Activated CD4-positive, alpha-beta T cell treated with anti-CD3 and anti-CD28 coated beads, Interleukin-10, Interleukin-2, amounts not matched to agents 100 ng/mL and 50 ng/mL, durations not matched to agents 16 hours and 8 hours (primary cell): ENCODE results near the gene MTMR4.
A peak's percentile ranks its signal among the peaks of the same experiment; 100 is the strongest.
"Not testable (repeated sequence)": the region's sequence is repeated elsewhere in the genome, so short reads cannot be mapped to it uniquely, and the experiment has no call there.

Experiments
- DNase-seq: peaks from one replicate; pipeline ENCODE4 v3.0.0-alpha.2; 2020

Gene MTMR4

DNA sequence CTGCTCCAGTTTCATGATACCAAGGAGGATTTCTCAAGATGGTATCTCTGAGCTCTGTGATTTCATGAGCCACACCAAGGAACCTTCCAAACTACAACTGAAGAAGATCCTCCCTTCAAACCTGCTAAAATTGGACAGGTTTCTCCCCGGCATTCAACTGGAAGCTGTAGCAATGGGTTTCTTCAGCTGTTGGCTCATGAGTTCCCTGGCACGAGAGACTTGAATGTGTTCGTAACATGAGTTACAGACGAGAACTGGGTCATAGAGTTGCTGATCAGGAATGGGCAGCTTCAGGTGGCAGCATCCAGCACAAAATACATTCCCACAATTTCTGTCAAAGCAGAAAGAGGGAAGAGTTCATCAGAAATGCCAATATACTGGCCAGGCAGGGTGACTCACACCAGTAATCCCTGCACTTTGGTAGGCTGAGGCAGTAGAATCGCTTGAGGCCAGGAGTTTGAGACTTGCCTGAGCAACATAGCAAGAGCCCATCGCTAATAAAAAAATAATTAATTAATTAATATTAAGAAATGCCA lies 22.9 kb downstream of the MTMR4 start:
- no peak for DNase-seq

DNA sequence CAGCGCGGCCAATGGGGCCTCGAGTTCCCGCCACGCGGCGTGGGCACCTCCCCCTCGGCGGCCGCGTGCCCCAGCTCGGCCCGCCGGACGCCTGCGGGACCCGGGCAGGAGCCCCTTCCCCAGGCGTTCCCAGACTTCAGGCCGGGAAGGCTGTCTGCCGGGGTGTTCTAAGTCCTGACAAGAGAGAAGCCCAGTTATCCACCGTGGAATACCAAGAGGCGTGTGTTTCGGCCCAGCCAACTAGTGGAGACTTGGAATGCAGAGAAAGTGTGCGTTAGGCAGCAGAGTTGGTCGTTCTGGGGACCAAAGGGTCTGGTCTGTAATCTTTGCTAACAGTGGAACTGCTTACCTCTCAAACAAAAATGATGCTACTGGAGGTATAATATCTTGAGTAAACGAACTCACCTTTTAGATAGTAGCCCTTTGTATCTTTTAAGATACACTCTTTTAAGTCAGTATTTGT lies 26.0 kb downstream of the MTMR4 start:
- no peak for DNase-seq

DNA sequence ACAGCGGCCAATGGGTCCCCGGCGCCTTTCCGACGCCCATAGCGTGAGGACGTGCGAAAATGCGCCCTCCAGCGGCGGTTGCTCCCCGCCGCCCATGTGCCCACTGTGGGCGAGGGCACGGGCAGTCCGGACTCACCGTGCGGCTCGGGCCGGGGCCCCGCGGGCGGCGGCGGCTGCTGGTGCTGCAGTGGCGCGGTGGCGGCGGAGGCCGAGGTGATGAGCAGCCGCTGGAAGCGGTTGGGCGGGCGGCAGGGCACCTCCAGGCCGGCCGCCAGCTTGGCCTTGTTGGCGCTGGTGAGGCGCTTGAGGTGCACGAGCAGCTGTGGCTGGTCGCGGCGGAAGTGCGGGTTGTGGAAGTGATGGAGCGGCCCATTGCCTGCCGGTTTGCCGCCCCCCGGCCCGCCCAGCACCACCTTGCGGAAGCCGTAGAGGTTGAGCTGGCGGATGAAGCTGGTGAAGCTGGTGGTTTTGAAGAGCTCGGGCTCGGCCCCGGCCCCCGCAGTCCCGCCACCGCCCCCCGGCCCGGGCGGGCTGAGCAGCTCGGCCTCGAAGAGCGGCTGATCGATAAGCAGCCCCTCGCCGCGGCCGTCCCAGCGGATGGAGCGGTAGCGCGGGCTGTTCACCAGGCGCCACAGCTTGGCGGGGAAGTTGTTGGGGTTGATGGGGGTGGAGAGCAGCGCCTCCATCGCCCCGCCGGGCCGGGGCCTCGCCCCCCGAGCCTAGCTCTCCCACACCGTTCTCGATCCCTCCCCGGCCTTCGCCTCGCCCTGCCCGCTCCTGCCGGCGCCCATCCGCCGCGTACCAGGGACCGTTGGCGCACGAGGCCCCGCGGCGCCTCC lies 26.6 kb downstream of the MTMR4 start, which contains the start of gene HSF5:
Gene HSF5 (minus strand): TSS at position 820 of the 839 bp plus-strand sequence. CDS start 134 bp downstream, at position 686.
- DNase-seq: peak; percentile 79

DNA sequence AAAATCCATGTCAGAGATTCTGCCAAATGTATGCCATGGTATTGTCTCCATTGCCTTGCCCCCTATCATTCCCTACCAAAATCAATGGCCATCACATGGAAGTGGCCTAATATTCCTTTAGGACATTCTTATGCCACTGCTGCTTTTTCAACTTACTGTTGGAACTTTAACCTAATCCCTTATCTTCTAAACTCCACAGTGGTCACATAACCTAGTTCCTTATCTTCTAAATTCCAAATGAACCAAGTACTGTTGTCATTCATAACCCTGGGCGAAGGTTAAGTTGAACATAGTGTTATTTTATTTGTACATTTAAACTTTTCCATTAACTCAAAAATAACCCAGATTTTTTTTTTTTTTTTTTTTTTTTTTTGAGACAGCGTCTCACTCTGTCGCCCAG lies 29.8 kb downstream of the MTMR4 start:
- no peak for DNase-seq

DNA sequence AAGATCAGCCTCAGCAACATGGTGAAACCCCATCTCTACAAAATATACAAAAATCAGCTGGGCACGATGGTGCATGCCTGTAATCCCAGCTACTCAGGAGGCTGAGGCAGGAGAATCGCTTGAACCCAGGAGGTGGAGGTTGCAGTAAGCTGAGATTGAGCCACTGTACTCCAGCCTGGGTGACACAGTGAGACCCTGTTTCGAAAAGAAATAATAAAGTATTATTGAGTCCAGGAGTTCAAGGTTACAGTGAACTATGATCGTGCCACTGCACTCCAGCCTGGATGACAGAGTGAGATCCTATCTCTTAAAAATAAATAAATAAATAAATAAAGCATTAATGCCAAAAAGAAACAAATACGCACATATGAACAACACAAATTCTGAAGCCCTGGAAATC lies 32.6 kb downstream of the MTMR4 start:
- not testable (repeated sequence) for DNase-seq

DNA sequence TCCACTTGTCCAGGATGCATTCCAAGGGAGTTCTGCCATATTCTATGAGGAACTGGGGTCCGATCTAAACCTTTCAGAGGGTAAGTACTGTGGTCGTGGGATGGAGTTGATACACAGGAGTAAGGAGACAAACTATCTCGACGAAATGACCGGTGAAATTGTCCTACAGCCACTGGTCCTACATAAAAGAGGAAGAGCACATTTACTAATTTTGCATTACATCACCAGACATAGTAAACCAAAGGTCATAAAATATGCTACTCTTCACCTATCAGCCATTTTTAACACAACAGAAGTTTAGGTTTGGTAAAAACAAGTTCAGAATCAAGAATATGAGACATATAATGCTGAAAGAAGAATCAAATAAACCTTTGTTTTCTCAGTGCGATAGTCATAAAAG lies 34.3 kb downstream of the MTMR4 start:
- DNase-seq: no peak

DNA sequence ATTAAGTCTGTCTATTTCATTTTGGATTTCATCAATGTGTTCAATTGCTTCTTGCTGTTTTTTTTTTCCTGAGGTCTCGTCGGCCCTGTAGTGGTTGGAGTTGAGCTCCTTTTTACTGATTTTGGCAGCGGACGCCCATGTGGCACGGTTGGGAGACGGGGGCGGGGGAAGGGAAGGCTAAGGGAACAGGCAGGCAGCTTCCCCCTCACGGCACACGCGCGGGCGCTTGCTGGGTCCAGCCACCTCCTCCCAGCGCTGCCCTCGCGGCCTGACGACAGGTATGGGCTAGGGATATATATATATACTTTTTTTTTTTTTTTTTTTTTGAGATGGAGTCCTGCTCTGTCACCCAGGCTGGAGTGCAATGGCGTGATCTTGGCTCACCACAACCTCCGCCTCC lies 37.6 kb downstream of the MTMR4 start:
- no peak for DNase-seq

DNA sequence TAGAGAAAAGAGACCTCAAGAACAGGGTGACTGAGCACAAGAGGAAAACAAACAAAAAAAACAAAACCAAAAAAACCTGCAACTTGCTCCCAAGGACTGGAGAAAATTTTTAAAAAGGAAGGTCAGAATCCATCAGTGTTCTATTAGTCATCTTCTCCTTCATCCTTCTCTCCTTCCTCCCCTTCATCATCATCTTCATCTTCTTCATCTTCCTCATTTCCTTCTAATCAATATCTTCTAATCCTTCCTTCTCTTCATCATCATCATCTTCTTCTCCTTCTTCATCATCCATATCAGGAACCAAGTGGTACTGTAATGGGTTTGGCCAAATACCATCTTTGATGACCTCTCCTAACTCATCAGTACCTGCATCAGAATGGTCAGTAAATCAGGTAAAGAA lies 38.5 kb downstream of the MTMR4 start:
- no peak for DNase-seq

DNA sequence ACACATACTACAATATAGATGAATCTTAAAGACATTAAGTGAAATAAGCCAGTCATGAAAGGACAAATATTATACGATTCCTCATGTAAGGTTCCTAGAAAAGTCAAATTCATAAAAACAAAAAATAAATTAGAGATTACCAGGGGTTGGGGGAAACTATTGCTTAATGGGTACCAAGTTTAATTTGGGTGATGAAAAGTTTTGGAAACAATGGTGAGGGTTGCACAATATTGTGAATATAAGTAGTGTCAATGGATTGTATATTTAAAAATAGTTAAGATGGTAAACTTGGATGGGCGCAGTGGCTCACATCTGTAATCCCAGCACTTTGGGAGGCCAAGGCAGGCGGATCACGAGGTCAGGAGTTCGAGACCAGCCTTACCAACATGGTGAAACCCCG lies 44.1 kb downstream of the MTMR4 start:
- DNase-seq: no peak

DNA sequence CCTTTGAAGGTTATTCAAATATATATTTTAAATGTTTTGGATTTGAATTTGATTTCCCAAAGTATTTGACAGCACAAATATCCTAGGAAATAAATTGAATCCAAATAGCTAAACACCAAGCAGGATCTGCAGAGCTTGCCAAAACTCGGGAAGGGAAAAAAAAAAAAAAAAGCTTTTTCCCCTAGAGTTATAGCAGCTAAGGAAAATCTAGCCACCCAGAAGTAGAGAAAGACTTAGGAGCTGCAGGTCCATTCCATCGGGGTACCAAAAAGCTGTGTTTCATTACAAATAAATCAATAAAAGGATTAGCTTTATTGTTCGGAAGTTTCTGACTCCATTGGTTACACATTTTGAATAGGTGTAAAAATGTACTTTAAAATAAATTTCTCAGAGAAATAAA lies 45.5 kb downstream of the MTMR4 start:
- DNase-seq: no peak

DNA sequence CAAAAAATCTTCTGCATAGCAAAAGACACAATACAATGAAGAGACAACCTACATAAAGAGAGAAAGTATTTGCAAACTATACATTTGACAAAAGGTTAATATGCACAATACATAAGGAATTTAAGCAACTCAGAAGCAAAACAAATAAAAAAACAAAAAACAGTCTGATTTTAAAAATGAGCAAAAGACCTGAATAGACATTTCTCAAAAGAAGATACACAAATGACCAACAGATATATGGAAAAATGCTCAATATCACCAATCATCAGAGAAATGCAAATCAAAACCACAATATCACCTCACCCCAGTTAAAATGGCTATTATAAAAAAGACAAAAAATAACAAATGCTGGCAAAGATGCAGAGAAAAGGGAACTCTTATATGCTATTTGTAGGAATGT lies 58.9 kb downstream of the MTMR4 start:
- DNase-seq: no peak

DNA sequence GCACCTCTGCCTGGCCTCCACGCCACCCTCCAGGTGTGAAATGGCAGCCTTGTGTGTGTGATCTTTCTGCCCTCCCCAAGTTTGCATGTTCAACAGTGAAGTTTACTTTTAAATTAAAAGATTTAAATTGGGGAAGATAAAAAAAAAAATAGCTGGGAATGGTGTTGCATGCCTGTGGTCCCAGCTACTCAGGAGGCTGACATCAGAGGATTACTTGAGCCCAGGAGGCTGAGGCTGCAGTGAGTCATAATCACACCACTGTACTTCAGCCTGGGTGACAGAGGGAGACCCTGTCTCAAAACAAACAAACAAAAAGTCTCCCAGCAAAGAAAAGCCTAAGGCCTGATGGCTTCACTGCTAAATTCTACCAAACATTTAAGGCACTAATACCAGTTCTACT lies 61.7 kb downstream of the MTMR4 start:
- DNase-seq: no peak

DNA sequence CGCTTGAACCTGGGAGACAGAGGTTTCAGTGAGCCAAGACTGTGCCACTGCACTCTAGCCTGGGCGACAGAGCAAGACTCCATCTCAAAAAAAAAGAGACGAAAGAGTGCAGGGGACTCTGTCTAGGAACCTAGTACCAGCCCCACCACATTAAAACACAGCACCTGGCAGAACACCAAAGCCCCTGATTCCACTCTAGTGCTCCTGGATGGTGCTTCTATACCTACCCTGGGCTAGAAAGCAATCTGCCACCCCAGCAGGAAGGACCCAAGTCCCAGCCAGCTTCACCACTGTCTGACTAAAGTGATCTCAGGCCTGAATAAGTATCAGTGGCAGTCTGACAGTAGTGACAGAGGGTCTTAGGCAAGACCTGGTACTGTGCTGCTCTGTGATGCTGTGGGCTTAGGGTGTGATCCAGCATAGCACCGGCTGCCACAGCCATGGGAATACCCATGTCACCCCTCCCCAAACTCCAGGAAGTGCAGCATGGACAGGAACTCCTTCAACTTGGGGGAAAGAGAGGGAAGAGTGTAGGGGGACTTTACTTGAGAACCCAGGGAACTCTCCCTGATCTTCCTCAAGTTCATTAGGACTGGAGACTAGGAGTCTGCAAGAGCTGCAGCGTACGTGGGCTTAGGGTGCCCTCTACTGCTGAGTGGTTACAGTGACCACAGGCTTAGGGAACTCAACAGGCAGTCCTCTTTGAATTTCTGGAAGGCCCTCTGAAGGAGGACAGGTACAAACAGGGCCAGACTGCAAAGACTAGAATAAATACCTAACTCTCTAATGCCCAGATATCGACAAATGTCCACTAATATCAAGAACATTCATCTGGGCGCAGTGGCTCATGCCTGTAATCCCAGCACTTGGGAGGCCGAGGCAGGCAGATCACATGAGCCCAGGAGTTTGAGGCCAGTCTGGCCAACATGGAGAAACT lies 67.1 kb downstream of the MTMR4 start:
- DNase-seq: peak; percentile 80

DNA sequence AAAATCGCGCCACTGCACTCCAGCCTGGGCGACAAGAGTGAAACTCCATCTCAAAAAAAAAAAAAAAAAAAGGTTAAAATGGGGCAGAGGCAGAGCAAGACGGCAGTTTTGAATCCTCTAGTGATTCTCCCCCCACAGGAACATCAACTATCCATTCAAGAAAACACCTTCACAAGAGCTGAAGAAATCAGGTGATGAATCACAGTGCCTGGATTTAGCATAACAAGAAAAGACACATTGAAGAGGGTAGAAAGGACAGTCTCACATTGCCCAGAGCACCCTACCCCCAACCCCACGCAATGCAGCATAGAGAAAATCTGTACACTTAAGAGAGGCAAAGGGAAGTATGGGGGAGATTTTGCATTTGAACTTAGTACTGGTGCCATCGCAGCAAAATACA lies 68.4 kb downstream of the MTMR4 start:
- no peak for DNase-seq
